Endodermal cell (in vitro differentiated cells): Measurements from ENCODE around the gene IL18BP. TPM values are rescaled to one million over a fixed set of nuclear protein-coding genes. Genes with fewer than 3 reads are reported as not detected.

Experiments
- DNase-seq: peaks from one replicate; pipeline ENCODE4 v3.0.0-alpha.2; 2017
- H3K27ac ChIP-seq: 2 replicates; pipeline ENCODE4 v1.5.1; 2013; ENCODE audit warnings: mild to moderate bottlenecking, low read depth, low read length, moderate library complexity
- H3K27me3 ChIP-seq: 2 replicates; pipeline ENCODE4 v1.6.1; 2013; ENCODE audit warnings: mild to moderate bottlenecking, low read length, moderate library complexity; ENCODE audit not compliant: insufficient read depth, control insufficient read depth, poor library complexity, severe bottlenecking
- H3K36me3 ChIP-seq: 2 replicates; pipeline ENCODE4 v1.7.0; 2013; ENCODE audit warnings: mild to moderate bottlenecking, low read length, moderate library complexity; ENCODE audit not compliant: control insufficient read depth, insufficient read depth
- H3K4me1 ChIP-seq: one replicate; pipeline ENCODE4 v1.7.0; 2013; ENCODE audit warnings: low read length; ENCODE audit not compliant: control insufficient read depth, insufficient read depth
- H3K4me3 ChIP-seq: 2 replicates; pipeline ENCODE4 v1.5.1; 2013; ENCODE audit warnings: mild to moderate bottlenecking, low read length, moderate library complexity
- H3K9ac ChIP-seq: 2 replicates; pipeline ENCODE4 v1.6.1; 2013; ENCODE audit warnings: mild to moderate bottlenecking, low read length, moderate library complexity; ENCODE audit not compliant: poor library complexity, severe bottlenecking; ENCODE audit errors: extremely low read depth
- H3K9me3 ChIP-seq: 2 replicates; pipeline ENCODE4 v1.6.1; 2013; ENCODE audit warnings: mild to moderate bottlenecking, low read length, moderate library complexity; ENCODE audit not compliant: control insufficient read depth
- H3K27ac Mint-ChIP-seq: 2 replicates; pipeline ENCODE4 v1.8.0; 2020; ENCODE audit warnings: mixed read lengths
- H3K27me3 Mint-ChIP-seq: 2 replicates; pipeline ENCODE4 v1.8.0; 2021; ENCODE audit warnings: mild to moderate bottlenecking, mixed read lengths; ENCODE audit not compliant: insufficient read depth
- H3K36me3 Mint-ChIP-seq: 2 replicates; pipeline ENCODE4 v1.8.0; 2020; ENCODE audit warnings: low read depth, mixed read lengths
- H3K4me1 Mint-ChIP-seq: 2 replicates; pipeline ENCODE4 v1.8.0; 2020; ENCODE audit warnings: mixed read lengths
- H3K4me3 Mint-ChIP-seq: 2 replicates; pipeline ENCODE4 v1.8.0; 2020; ENCODE audit warnings: mild to moderate bottlenecking, moderate library complexity, mixed read lengths
- H3K9me3 Mint-ChIP-seq: 2 replicates; pipeline ENCODE4 v1.8.0; 2020; ENCODE audit warnings: mild to moderate bottlenecking, mixed read lengths
- CTCF ChIP-seq: fragments of 200-600 bp; sonication (generic); conservative IDR thresholded peaks from 2 replicates; pipeline ENCODE4 v1.5.0; 2021; ENCODE audit warnings: antibody characterized with exemption, mild to moderate bottlenecking
- WGBS, 2 experiments: methylation state at CpG; one replicate each; pipeline versions ENCODE4 v1.1.5 to v1.1.7; 2013; ENCODE audit warnings: missing lambda C conversion rate in 2 of 2, mixed read lengths in 1 of 2; ENCODE audit not compliant: insufficient coverage in 1 of 2, insufficient read length in 1 of 2; 5-methylcytosine and 5-hydroxymethylcytosine counted together
- total RNA-seq, 2 donors: library from RNA; stranded (reverse); fragmentation: NEBNext Ultra II Directional in 1 of 2; extraction: Animal tissue kit (Norgen Biotek cat#: 25700) in 1 of 2; gene quantifications; 2 replicates in 1 of 2; 3 replicates in 1 of 2; pipeline ENCODE4 v1.2.1, GENCODE V29; 2021

Gene IL18BP
- total RNA-seq, 2 donors from 2014 or later: 10.8 to 13.0 TPM

- peaks cover 19% of the 10 kb centered on the region for H3K4me1 ChIP-seq
Measured at GRCh38 chr11:71992136-71992730, 6.5 kb upstream of the IL18BP start.

GRCh38 chr11:71994786-71995185, 3.9 kb upstream of the IL18BP start:
- Histone ChIP-seq H3K36me3 (peaks cover 35% of the 10 kb centered on the region), H3K9me3 (no peaks in the 10 kb centered on the region), H3K4me3 (no peak overlapping the region), H3K9ac (no peak overlapping the region), H3K4me1 (peaks cover 19% of the 10 kb centered on the region), H3K27ac (no peak overlapping the region), H3K27me3 (no peaks in the 10 kb centered on the region)
- Mint-ChIP-seq H3K9me3 (no peaks in the 10 kb centered on the region), H3K4me3 (no peak overlapping the region), H3K27me3 (no peaks in the 10 kb centered on the region), H3K36me3 (peaks cover 29% of the 10 kb centered on the region), H3K4me1 (peaks cover 6% of the 10 kb centered on the region), H3K27ac (peak overlapping the region; percentile 1)
- peak; percentile 50 for TF ChIP-seq CTCF
- peak; percentile 48 for DNase-seq
- 92 to 97% methylated on average over 2 to 3 of the region's 3 CpGs for WGBS, 2 experiments

More at GRCh38 chr11:71992136-71992730, 6.5 kb upstream of the IL18BP start:
- Mint-ChIP-seq H3K27ac (no peak overlapping the region), H3K27me3 (no peaks in the 10 kb centered on the region), H3K9me3 (no peaks in the 10 kb centered on the region), H3K36me3 (peaks cover 30% of the 10 kb centered on the region), H3K4me1 (peaks cover 6% of the 10 kb centered on the region), H3K4me3 (no peak overlapping the region)
- WGBS, 2 experiments: 91 to 93% methylated on average over 2 to 3 of the region's 3 CpGs
- Histone ChIP-seq H3K36me3 (peaks cover 38% of the 10 kb centered on the region), H3K9me3 (no peaks in the 10 kb centered on the region), H3K27me3 (no peaks in the 10 kb centered on the region), H3K4me3 (no peak overlapping the region), H3K9ac (no peak overlapping the region), H3K27ac (no peak overlapping the region)
- no peak for TF ChIP-seq CTCF
- no peak for DNase-seq

GRCh38 chr11:71995726-71996291, 2.9 kb upstream of the IL18BP start:
- TF ChIP-seq CTCF: no peak
- Mint-ChIP-seq H3K4me3 (no peak overlapping the region), H3K4me1 (peaks cover 6% of the 10 kb centered on the region), H3K27ac (peak overlapping the region; percentile 17), H3K9me3 (no peaks in the 10 kb centered on the region), H3K36me3 (peaks cover 30% of the 10 kb centered on the region), H3K27me3 (no peaks in the 10 kb centered on the region)
- H3K9me3 ChIP-seq: no peaks in the 10 kb centered on the region
- H3K27ac ChIP-seq: no peak overlapping the region
- DNase-seq: peak; percentile 47
- no peak overlapping the region for H3K4me3 ChIP-seq
- peaks cover 32% of the 10 kb centered on the region for H3K36me3 ChIP-seq
- no peak overlapping the region for H3K9ac ChIP-seq
- 74 to 90% methylated on average over 3 of the region's 3 CpGs for WGBS, 2 experiments
- H3K4me1 ChIP-seq: peaks cover 19% of the 10 kb centered on the region
- no peaks in the 10 kb centered on the region for H3K27me3 ChIP-seq
